Caco-2 (cell line): ENCODE results near the gene DIO3. TPM values are rescaled to one million over a fixed set of nuclear protein-coding genes. Genes with fewer than 3 reads are reported as not detected.

ENCODE experiments used
- BruUV-seq: library from RNA; stranded (reverse); fragments of 400-500 nt; replicated peaks from 2 replicates; lab custom pipeline; 2021; lab: Mats Ljungman, UMichigan
- CTCF ChIA-PET: fragments of 300-600 bp; sonication (Branson Sonifier 250); formaldehyde crosslinking; loops from one replicate; lab custom pipeline; 2022; ENCODE audit warnings: antibody characterized with exemption; lab: Charles Lee
- POLR2A ChIA-PET: fragments of 300-600 bp; sonication (Branson Sonifier 250); formaldehyde crosslinking; loops from one replicate; lab custom pipeline; 2022; ENCODE audit warnings: antibody characterized with exemption; lab: Charles Lee
- DNase-seq, 2 experiments: peaks; one replicate each; pipeline versions ENCODE4 v3.0.0 to v3.0.0-alpha.2; 2020 to 2022
- H3K27me3 ChIP-seq: replicated peaks from 2 replicates; pipeline ENCODE4 v1.6.0; 2011; ENCODE audit warnings: low read length; ENCODE audit not compliant: control insufficient read depth, insufficient read depth
- H3K36me3 ChIP-seq: 2 replicates; pipeline ENCODE4 v1.5.1; 2011; ENCODE audit warnings: low read length; ENCODE audit not compliant: control insufficient read depth, insufficient read depth
- H3K4me1 ChIP-seq: fragments of 250-450 bp; sonication (Bioruptor Pico); 2 replicates; pipeline ENCODE4 v1.5.1; 2020; ENCODE audit warnings: mild to moderate bottlenecking
- H3K4me3 ChIP-seq: 2 replicates; pipeline ENCODE4 v1.5.1; 2011; ENCODE audit warnings: low read depth, mild to moderate bottlenecking, control low read depth, low read length
- H3K9me3 ChIP-seq: fragments of 250-450 bp; sonication (Bioruptor Pico); 2 replicates; pipeline ENCODE4 v1.5.1; 2020; ENCODE audit warnings: mild to moderate bottlenecking, moderate library complexity
- H3K27ac Mint-ChIP-seq: one replicate; pipeline ENCODE4 v1.8.0; 2022; ENCODE audit warnings: mixed read lengths; ENCODE audit not compliant: unreplicated experiment
- H3K27me3 Mint-ChIP-seq: one replicate; pipeline ENCODE4 v1.8.0; 2022; ENCODE audit warnings: mixed read lengths; ENCODE audit not compliant: insufficient read depth, unreplicated experiment
- H3K36me3 Mint-ChIP-seq: one replicate; pipeline ENCODE4 v1.8.0; 2022; ENCODE audit warnings: mild to moderate bottlenecking, mixed read lengths; ENCODE audit not compliant: insufficient read depth, unreplicated experiment
- H3K4me1 Mint-ChIP-seq: one replicate; pipeline ENCODE4 v1.8.0; 2022; ENCODE audit warnings: low read depth, mixed read lengths; ENCODE audit not compliant: unreplicated experiment
- H3K4me3 Mint-ChIP-seq: one replicate; pipeline ENCODE4 v1.8.0; 2022; ENCODE audit warnings: mild to moderate bottlenecking, moderate library complexity, mixed read lengths; ENCODE audit not compliant: unreplicated experiment
- H3K9me3 Mint-ChIP-seq: one replicate; pipeline ENCODE4 v1.8.0; 2022; ENCODE audit warnings: mixed read lengths; ENCODE audit not compliant: unreplicated experiment
- intact Hi-C: fragments of 100-400 bp; cut with micrococcal nuclease; formaldehyde crosslinking; loops from one replicate; pipeline ENCODE4 v1.10.0; 2022; ENCODE audit not compliant: unreplicated experiment
- total RNA-seq: library from RNA; stranded (reverse); gene quantifications from 2 replicates; pipeline ENCODE4 v1.2.3, GENCODE V29; 2022
- TF ChIP-seq, protein P1 (sequence below), 2 experiments: fragments of 200-600 bp in 1 of 2; IDR thresholded peaks; 1 replicate in 1 of 2; 2 replicates in 1 of 2; pipeline versions ENCODE4 v1.5.1 to v1.8.0; 2011 to 2022; ENCODE audit warnings: antibody characterized with exemption in 1 of 2, control low read depth in 1 of 2, inconsistent platforms in 1 of 2, low read depth in 1 of 2, low read length in 1 of 2, mild to moderate bottlenecking in 1 of 2, moderate library complexity in 1 of 2; ENCODE audit not compliant: insufficient read depth in 1 of 2, severe bottlenecking in 1 of 2, unreplicated experiment in 1 of 2

DIO3 gene
- total RNA-seq, 1 experiment from 2014 or later, result 0.41 TPM

DNA sequence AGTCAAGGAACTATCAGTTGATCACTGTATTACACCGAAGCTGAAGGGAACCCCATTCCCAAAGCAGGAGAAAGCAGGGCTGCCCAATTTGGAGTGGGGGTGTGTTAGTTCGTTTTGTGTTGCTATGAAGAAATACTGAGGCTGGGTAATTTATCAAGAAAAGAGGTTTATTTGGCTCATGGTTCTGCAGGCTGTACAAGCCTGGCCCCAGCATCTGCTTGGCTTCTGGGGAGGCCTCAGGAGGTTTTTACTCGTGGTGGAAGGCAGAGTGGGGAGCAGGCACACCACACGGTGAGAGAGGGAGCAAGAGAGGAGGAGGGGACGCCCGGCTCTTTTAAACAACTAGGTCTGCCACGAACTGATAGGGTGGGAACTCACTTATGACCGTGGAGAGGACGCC, 16.7 kb upstream of the DIO3 start:
- no peak for DNase-seq
- H3K4me1 ChIP-seq, result 0 out of 2 replicates have a peak, but pooled peaks cover 4% of the 10 kb centered on the region
- H3K27me3 Mint-ChIP-seq, result no peaks in the 10 kb centered on the region
- no peak overlapping the region for H3K4me3 ChIP-seq
- ChIA-PET CTCF (no interaction called here), POLR2A (no interaction called here)
- no peaks in the 10 kb centered on the region for H3K36me3 Mint-ChIP-seq
- H3K27ac Mint-ChIP-seq, result no peak overlapping the region
- peaks cover 9% of the 10 kb centered on the region for H3K4me1 Mint-ChIP-seq
- no peaks in the 10 kb centered on the region for H3K27me3 ChIP-seq
- no peaks in the 10 kb centered on the region for H3K9me3 ChIP-seq
- no peaks in the 10 kb centered on the region for H3K9me3 Mint-ChIP-seq
- BruUV-seq, result no TSS peak
- intact Hi-C loops, result no loop called here
- no peaks in the 10 kb centered on the region for H3K36me3 ChIP-seq
- no peak overlapping the region for H3K4me3 Mint-ChIP-seq
- TF ChIP-seq, protein P1, sequence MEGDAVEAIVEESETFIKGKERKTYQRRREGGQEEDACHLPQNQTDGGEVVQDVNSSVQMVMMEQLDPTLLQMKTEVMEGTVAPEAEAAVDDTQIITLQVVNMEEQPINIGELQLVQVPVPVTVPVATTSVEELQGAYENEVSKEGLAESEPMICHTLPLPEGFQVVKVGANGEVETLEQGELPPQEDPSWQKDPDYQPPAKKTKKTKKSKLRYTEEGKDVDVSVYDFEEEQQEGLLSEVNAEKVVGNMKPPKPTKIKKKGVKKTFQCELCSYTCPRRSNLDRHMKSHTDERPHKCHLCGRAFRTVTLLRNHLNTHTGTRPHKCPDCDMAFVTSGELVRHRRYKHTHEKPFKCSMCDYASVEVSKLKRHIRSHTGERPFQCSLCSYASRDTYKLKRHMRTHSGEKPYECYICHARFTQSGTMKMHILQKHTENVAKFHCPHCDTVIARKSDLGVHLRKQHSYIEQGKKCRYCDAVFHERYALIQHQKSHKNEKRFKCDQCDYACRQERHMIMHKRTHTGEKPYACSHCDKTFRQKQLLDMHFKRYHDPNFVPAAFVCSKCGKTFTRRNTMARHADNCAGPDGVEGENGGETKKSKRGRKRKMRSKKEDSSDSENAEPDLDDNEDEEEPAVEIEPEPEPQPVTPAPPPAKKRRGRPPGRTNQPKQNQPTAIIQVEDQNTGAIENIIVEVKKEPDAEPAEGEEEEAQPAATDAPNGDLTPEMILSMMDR (IDR thresholded peaks at IDR 0.05; ENCODE audit: insufficient read depth in 1 of 2, low read depth in 1 of 2, low read length in 1 of 2, severe bottlenecking in 1 of 2, unreplicated experiment in 1 of 2), result no peak

DNA sequence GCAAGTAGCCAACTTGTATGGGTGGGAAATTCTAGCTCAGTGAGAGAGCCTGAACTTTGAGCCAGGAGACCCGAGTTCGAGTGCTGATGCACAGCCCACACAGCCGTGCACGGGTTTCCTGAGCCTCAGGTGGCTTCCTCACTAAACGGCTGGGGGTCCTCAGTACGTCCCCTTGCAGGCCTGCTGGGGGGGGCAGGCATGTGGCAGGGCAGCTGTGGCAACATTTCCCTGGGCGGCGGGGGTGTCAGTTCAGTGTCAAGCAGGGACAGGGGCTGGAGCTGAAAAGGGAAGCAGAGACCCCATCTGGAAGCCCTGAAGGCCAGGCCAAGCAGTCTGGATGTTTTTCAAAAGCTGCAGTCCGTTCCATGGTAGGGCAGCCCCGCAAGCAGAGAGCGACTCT, 14.6 kb upstream of the DIO3 start:
- H3K27ac Mint-ChIP-seq, result no peak overlapping the region
- H3K27me3 Mint-ChIP-seq, result no peaks in the 10 kb centered on the region
- intact Hi-C loops, result no loop called here
- Histone ChIP-seq H3K4me1 (0 out of 2 replicates have a peak, but pooled peaks cover 4% of the 10 kb centered on the region), H3K27me3 (no peaks in the 10 kb centered on the region), H3K4me3 (no peak overlapping the region), H3K9me3 (no peaks in the 10 kb centered on the region), H3K36me3 (no peaks in the 10 kb centered on the region)
- ChIA-PET CTCF (interaction anchor here (0.7 kb wide), 1 partner anchor 1196 kb away, joined by 3 read pairs; no protein-coding TSS in a partner anchor), POLR2A (no interaction called here)
- H3K4me3 Mint-ChIP-seq, result no peak overlapping the region
- peaks cover 11% of the 10 kb centered on the region for H3K9me3 Mint-ChIP-seq
- TF ChIP-seq, protein P1 (IDR thresholded peaks at IDR 0.05; ENCODE audit: insufficient read depth in 1 of 2, low read depth in 1 of 2, low read length in 1 of 2, severe bottlenecking in 1 of 2, unreplicated experiment in 1 of 2), result no peak
- no peak for DNase-seq
- peaks cover 9% of the 10 kb centered on the region for H3K4me1 Mint-ChIP-seq
- no TSS peak for BruUV-seq
- no peaks in the 10 kb centered on the region for H3K36me3 Mint-ChIP-seq

GRCh38 chr14:101547107-101547738, 14.1 kb upstream of the DIO3 start:
- Mint-ChIP-seq H3K4me1 (peaks cover 6% of the 10 kb centered on the region), H3K27me3 (no peaks in the 10 kb centered on the region), H3K27ac (no peak overlapping the region), H3K4me3 (no peak overlapping the region), H3K36me3 (no peaks in the 10 kb centered on the region), H3K9me3 (peaks cover 11% of the 10 kb centered on the region)
- Histone ChIP-seq H3K4me3 (no peak overlapping the region), H3K36me3 (no peaks in the 10 kb centered on the region), H3K27me3 (no peaks in the 10 kb centered on the region), H3K9me3 (no peaks in the 10 kb centered on the region), H3K4me1 (0 out of 2 replicates have a peak, but pooled peaks cover 4% of the 10 kb centered on the region)
- intact Hi-C loops, result no loop called here
- ChIA-PET POLR2A (no interaction called here), CTCF (interaction anchor here (0.7 kb wide), 1 partner anchor 1197 kb away, joined by 3 read pairs; no protein-coding TSS in a partner anchor)
- TF ChIP-seq, protein P1 (IDR thresholded peaks at IDR 0.05; ENCODE audit: insufficient read depth in 1 of 2, low read depth in 1 of 2, low read length in 1 of 2, severe bottlenecking in 1 of 2, unreplicated experiment in 1 of 2), result no peak
- no TSS peak for BruUV-seq
- no peak for DNase-seq
